HUES48 (cell line): ENCODE data around the gene ACTL9.

Experiments used
- H3K27ac ChIP-seq: one replicate; pipeline ENCODE4 v1.7.0; 2013; ENCODE audit warnings: low read depth, low read length, inconsistent platforms
- H3K27me3 ChIP-seq: 2 replicates; pipeline ENCODE4 v1.6.1; 2013; ENCODE audit warnings: mild to moderate bottlenecking, low read length; ENCODE audit not compliant: control insufficient read depth, insufficient read depth
- H3K36me3 ChIP-seq: 2 replicates; pipeline ENCODE4 v1.6.1; 2013; ENCODE audit warnings: low read length; ENCODE audit not compliant: control insufficient read depth, insufficient read depth
- H3K4me1 ChIP-seq: 2 replicates; pipeline ENCODE4 v1.6.1; 2013; ENCODE audit warnings: mild to moderate bottlenecking, low read length; ENCODE audit not compliant: control insufficient read depth, insufficient read depth
- H3K4me3 ChIP-seq: 2 replicates; pipeline ENCODE4 v1.5.1; 2013; ENCODE audit warnings: mild to moderate bottlenecking, low read depth, low read length
- H3K9ac ChIP-seq: 2 replicates; pipeline ENCODE4 v1.6.1; 2013; ENCODE audit warnings: mild to moderate bottlenecking, low read depth, low read length, moderate library complexity
- H3K9me3 ChIP-seq: 2 replicates; pipeline ENCODE4 v1.6.1; 2013; ENCODE audit warnings: low read length; ENCODE audit not compliant: control insufficient read depth, insufficient read depth

The ACTL9 gene

DNA sequence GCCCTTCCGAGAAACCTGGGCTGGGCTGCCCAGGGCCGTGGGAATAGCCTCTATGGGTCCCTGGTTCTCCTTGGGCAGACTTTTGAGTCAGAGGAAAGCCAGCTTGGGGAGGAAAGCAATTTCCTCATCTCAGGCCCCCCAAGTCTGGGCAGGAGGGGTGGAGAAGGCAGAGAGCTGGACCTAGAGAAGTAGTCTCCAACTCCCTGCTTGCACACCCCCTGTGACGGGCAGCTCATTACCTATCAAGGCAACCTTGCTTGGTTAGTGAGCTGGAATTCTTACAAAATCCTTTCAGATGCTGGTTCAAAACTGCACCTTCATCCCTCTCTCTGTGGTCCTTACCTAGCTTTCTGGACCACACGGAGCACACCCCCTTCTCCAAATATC is 33.9 kb downstream of the ACTL9 start:
- Histone ChIP-seq H3K9me3 (no peaks in the 10 kb centered on the region), H3K27me3 (no peaks in the 10 kb centered on the region), H3K36me3 (no peaks in the 10 kb centered on the region), H3K27ac (no peak overlapping the region), H3K4me1 (no peaks in the 10 kb centered on the region), H3K9ac (no peak overlapping the region), H3K4me3 (no peak overlapping the region)

GRCh38 chr19:8663920-8664670 is 34.5 kb downstream of the ACTL9 start:
- H3K27me3 ChIP-seq = no peaks in the 10 kb centered on the region
- H3K9me3 ChIP-seq = no peaks in the 10 kb centered on the region
- H3K36me3 ChIP-seq = no peaks in the 10 kb centered on the region
- H3K9ac ChIP-seq = no peak overlapping the region
- no peak overlapping the region for H3K4me3 ChIP-seq
- no peaks in the 10 kb centered on the region for H3K4me1 ChIP-seq
- H3K27ac ChIP-seq = no peak overlapping the region

GRCh38 chr19:8662263-8662662 is 36.3 kb downstream of the ACTL9 start:
- Histone ChIP-seq H3K27ac (no peak overlapping the region), H3K9ac (no peak overlapping the region), H3K36me3 (no peaks in the 10 kb centered on the region), H3K4me3 (no peak overlapping the region), H3K4me1 (no peaks in the 10 kb centered on the region), H3K9me3 (no peaks in the 10 kb centered on the region), H3K27me3 (no peaks in the 10 kb centered on the region)

- no peaks in the 10 kb centered on the region for H3K27me3 ChIP-seq
- H3K9ac ChIP-seq = no peak overlapping the region
- H3K4me1 ChIP-seq = no peaks in the 10 kb centered on the region
- no peaks in the 10 kb centered on the region for H3K9me3 ChIP-seq
- no peak overlapping the region for H3K27ac ChIP-seq
- no peak overlapping the region for H3K4me3 ChIP-seq
- no peaks in the 10 kb centered on the region for H3K36me3 ChIP-seq
Measured at GRCh38 chr19:8659905-8660304, 38.7 kb downstream of the ACTL9 start.

GRCh38 chr19:8657869-8658268 is 40.7 kb downstream of the ACTL9 start:
- no peaks in the 10 kb centered on the region for H3K9me3 ChIP-seq
- no peak overlapping the region for H3K4me3 ChIP-seq
- H3K9ac ChIP-seq = no peak overlapping the region
- H3K36me3 ChIP-seq = no peaks in the 10 kb centered on the region
- no peak overlapping the region for H3K27ac ChIP-seq
- H3K27me3 ChIP-seq = no peaks in the 10 kb centered on the region
- no peaks in the 10 kb centered on the region for H3K4me1 ChIP-seq

DNA sequence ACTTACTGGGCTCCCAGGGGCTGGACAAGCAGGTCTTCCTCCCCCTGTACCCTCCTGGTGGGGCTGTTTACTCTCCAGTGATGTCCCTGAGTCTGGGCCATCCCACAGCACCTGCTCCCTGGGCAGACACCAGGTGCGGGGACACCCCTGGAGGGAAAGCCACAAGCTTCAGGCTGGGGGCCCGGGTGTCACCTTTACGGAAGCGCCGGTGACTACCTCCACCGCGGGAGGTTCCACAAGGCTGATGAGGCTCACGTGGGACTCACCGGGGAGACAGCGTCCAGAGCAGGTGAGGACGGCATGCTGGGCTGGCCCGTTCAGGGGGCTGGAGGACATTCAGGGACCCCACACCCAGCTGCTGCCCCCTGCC is 43.3 kb downstream of the ACTL9 start:
- H3K27ac ChIP-seq = no peak overlapping the region
- H3K27me3 ChIP-seq = no peaks in the 10 kb centered on the region
- no peaks in the 10 kb centered on the region for H3K4me1 ChIP-seq
- no peaks in the 10 kb centered on the region for H3K36me3 ChIP-seq
- H3K4me3 ChIP-seq = no peak overlapping the region
- no peak overlapping the region for H3K9ac ChIP-seq
- no peaks in the 10 kb centered on the region for H3K9me3 ChIP-seq

- Histone ChIP-seq H3K4me3 (no peak overlapping the region), H3K27me3 (no peaks in the 10 kb centered on the region), H3K9ac (no peak overlapping the region), H3K9me3 (no peaks in the 10 kb centered on the region), H3K27ac (no peak overlapping the region), H3K4me1 (no peaks in the 10 kb centered on the region), H3K36me3 (no peaks in the 10 kb centered on the region)
Measured at GRCh38 chr19:8654591-8655339, 43.8 kb downstream of the ACTL9 start.

- Histone ChIP-seq H3K36me3 (no peaks in the 10 kb centered on the region), H3K4me1 (no peaks in the 10 kb centered on the region), H3K27me3 (no peaks in the 10 kb centered on the region; the same call in 1 of the 2 replicates), H3K9ac (no peak overlapping the region), H3K27ac (no peak overlapping the region), H3K4me3 (no peak overlapping the region), H3K9me3 (no peaks in the 10 kb centered on the region)
Measured at GRCh38 chr19:8648240-8648639, 50.4 kb downstream of the ACTL9 start.
